IMR-90 (cell line): ENCODE data around the gene PIEZO1. TPM values are rescaled to one million over a fixed set of nuclear protein-coding genes. Genes with fewer than 3 reads are reported as not detected.
A peak's percentile ranks its signal among the peaks of the same experiment; 100 is the strongest.

Experiments used
- ATAC-seq: fragments of 200-7000 bp; cut with Tn5 transposase; 2 replicates; pipeline ENCODE4 v1.9.1; 2020; ENCODE audit warnings: low read depth, mild to moderate bottlenecking, moderate library complexity
- Bru-seq: library from RNA; stranded (reverse); fragments of 400-500 nt; gene quantifications from one replicate; lab custom pipeline; 2021; lab: Mats Ljungman, UMichigan
- BruChase-seq, 2 experiments: library from RNA; stranded (reverse); fragments of 400-500 nt; gene quantifications; one replicate each; lab custom pipeline; 2021; lab: Mats Ljungman, UMichigan
- BruUV-seq: library from RNA; stranded (reverse); fragments of 400-500 nt; replicated peaks from 2 replicates; lab custom pipeline; 2021; lab: Mats Ljungman, UMichigan
- CTCF ChIA-PET: fragments of 300-600 bp; formaldehyde crosslinking; extraction: SDS; loops from one replicate; lab custom pipeline; 2021; ENCODE audit warnings: antibody characterized with exemption; lab: Yijun Ruan, JAX
- POLR2A ChIA-PET: fragments of 300-600 bp; sonication (Branson Sonifier 250); formaldehyde crosslinking; loops from one replicate; lab custom pipeline; 2022; ENCODE audit warnings: antibody characterized with exemption; ENCODE audit not compliant: unreplicated experiment; lab: Charles Lee
- DNase-seq: peaks from one replicate; pipeline ENCODE4 v3.0.0; 2013
- H2AFZ ChIP-seq: replicated peaks from 2 replicates; pipeline ENCODE3; 2013; ENCODE audit warnings: low read length, mild to moderate bottlenecking; ENCODE audit not compliant: poor library complexity
- H2AK5ac ChIP-seq: 2 replicates; pipeline ENCODE4 v1.6.1; 2013; ENCODE audit warnings: low read depth, low read length, inconsistent platforms
- H2AK9ac ChIP-seq: replicated peaks from 2 replicates; pipeline ENCODE3; 2013; ENCODE audit warnings: mild to moderate bottlenecking, low read depth, low read length, moderate library complexity; ENCODE audit not compliant: poor library complexity
- H2BK120ac ChIP-seq: 2 replicates; pipeline ENCODE4 v1.6.1; 2013; ENCODE audit warnings: low read depth, low read length, inconsistent platforms
- H2BK15ac ChIP-seq: 3 replicates; pipeline ENCODE4 v1.6.1; 2013; ENCODE audit warnings: low read depth, low read length, inconsistent platforms
- H2BK20ac ChIP-seq: 2 replicates; pipeline ENCODE4 v1.6.1; 2013; ENCODE audit warnings: low read depth, mild to moderate bottlenecking, inconsistent platforms, low read length, moderate library complexity
- H2BK5ac ChIP-seq: 2 replicates; pipeline ENCODE4 v1.6.1; 2013; ENCODE audit warnings: mild to moderate bottlenecking, low read depth, low read length, inconsistent platforms; ENCODE audit not compliant: poor library complexity, severe bottlenecking
- H3K14ac ChIP-seq: replicated peaks from 2 replicates; pipeline ENCODE4 v1.6.1; 2013; ENCODE audit warnings: low read depth, low read length, inconsistent platforms
- H3K18ac ChIP-seq: 2 replicates; pipeline ENCODE4 v1.6.1; 2013; ENCODE audit warnings: low read depth, low read length, control low read depth
- H3K23ac ChIP-seq: 2 replicates; pipeline ENCODE4 v1.6.1; 2013; ENCODE audit warnings: low read depth, low read length, inconsistent platforms
- H3K27ac ChIP-seq: 2 replicates; pipeline ENCODE4 v1.5.1; 2013; ENCODE audit warnings: mild to moderate bottlenecking, control low read depth, low read length; ENCODE audit not compliant: insufficient read depth
- H3K27me3 ChIP-seq: 2 replicates; pipeline ENCODE4 v1.6.1; 2013; ENCODE audit warnings: low read length; ENCODE audit not compliant: control insufficient read depth, insufficient read depth
- H3K36me3 ChIP-seq: 2 replicates; pipeline ENCODE4 v1.6.1; 2013; ENCODE audit warnings: low read length, mixed read lengths; ENCODE audit not compliant: control insufficient read depth, insufficient read depth
- H3K4ac ChIP-seq: 2 replicates; pipeline ENCODE4 v1.6.1; 2013; ENCODE audit warnings: low read depth, low read length, inconsistent platforms
- H3K4me1 ChIP-seq: 2 replicates; pipeline ENCODE4 v1.6.1; 2013; ENCODE audit warnings: low read length, mixed read lengths; ENCODE audit not compliant: control insufficient read depth, insufficient read depth
- H3K4me2 ChIP-seq: 2 replicates; pipeline ENCODE4 v1.6.1; 2013; ENCODE audit warnings: low read depth, mild to moderate bottlenecking, control low read depth, low read length, moderate library complexity
- H3K4me3 ChIP-seq: 2 replicates; pipeline ENCODE4 v1.5.1; 2013; ENCODE audit warnings: low read depth, mild to moderate bottlenecking, control low read depth, low read length, moderate library complexity; ENCODE audit not compliant: insufficient read depth
- H3K56ac ChIP-seq: 2 replicates; pipeline ENCODE4 v1.6.1; 2013; ENCODE audit warnings: low read length, inconsistent platforms; ENCODE audit not compliant: insufficient read depth; ENCODE audit errors: extremely low read depth
- H3K79me1 ChIP-seq, 2 experiments: 2 replicates each; pipeline ENCODE4 v1.6.1; 2013; ENCODE audit warnings: low read length in 2 of 2, inconsistent platforms in 1 of 2, low read depth in 1 of 2
- H3K9ac ChIP-seq: 2 replicates; pipeline ENCODE4 v1.6.1; 2013; ENCODE audit warnings: low read depth, low read length, control low read depth
- H3K9me1 ChIP-seq: 2 replicates; pipeline ENCODE4 v1.6.1; 2013; ENCODE audit warnings: low read length, inconsistent platforms; ENCODE audit not compliant: insufficient read depth
- H3K9me3 ChIP-seq: 2 replicates; pipeline ENCODE4 v1.6.1; 2013; ENCODE audit warnings: low read length; ENCODE audit not compliant: control insufficient read depth, insufficient read depth
- H4K20me1 ChIP-seq: 2 replicates; pipeline ENCODE4 v1.6.1; 2013; ENCODE audit warnings: low read length, inconsistent platforms; ENCODE audit not compliant: insufficient read depth
- H4K5ac ChIP-seq: 2 replicates; pipeline ENCODE4 v1.6.1; 2013; ENCODE audit warnings: mild to moderate bottlenecking, low read depth, low read length, control low read depth
- H4K8ac ChIP-seq, 2 experiments: 2 replicates each; pipeline ENCODE4 v1.6.1; 2013; ENCODE audit warnings: low read depth in 2 of 2, low read length in 2 of 2, control low read depth in 1 of 2, inconsistent platforms in 1 of 2
- H4K91ac ChIP-seq: 2 replicates; pipeline ENCODE4 v1.6.1; 2013; ENCODE audit warnings: low read depth, low read length, inconsistent platforms; ENCODE audit not compliant: insufficient read depth
- BHLHE40 ChIP-seq: fragments of 150-350 bp; IDR thresholded peaks from 2 replicates; pipeline ENCODE4 v1.6.1; 2016; ENCODE audit warnings: mild to moderate bottlenecking, low read depth, low read length
- CHD1 ChIP-seq: IDR thresholded peaks from 2 replicates; pipeline ENCODE4 v1.6.1; 2012; ENCODE audit warnings: low read depth, low read length, improper control_type of control experiment
- FOS ChIP-seq: fragments of 150-350 bp; IDR thresholded peaks from 2 replicates; pipeline ENCODE4 v1.6.1; 2016; ENCODE audit warnings: low read depth, low read length
- MAFK ChIP-seq: IDR thresholded peaks from 2 replicates; pipeline ENCODE4 v1.6.1; 2012; ENCODE audit warnings: low read depth, low read length, improper control_type of control experiment
- MXI1 ChIP-seq: IDR thresholded peaks from 2 replicates; pipeline ENCODE4 v1.6.1; 2012; ENCODE audit warnings: low read depth, mild to moderate bottlenecking, low read length, moderate library complexity, borderline replicate concordance
- POLR2A ChIP-seq: IDR thresholded peaks from 2 replicates; pipeline ENCODE4 v1.6.1; 2012; ENCODE audit warnings: mild to moderate bottlenecking, low read depth, low read length
- RAD21 ChIP-seq: IDR thresholded peaks from 2 replicates; pipeline ENCODE4 v1.6.1; 2012; ENCODE audit warnings: low read length, improper control_type of control experiment
- RCOR1 ChIP-seq: IDR thresholded peaks from 2 replicates; pipeline ENCODE4 v1.6.1; 2012; ENCODE audit warnings: mild to moderate bottlenecking, low read length, improper control_type of control experiment; ENCODE audit not compliant: insufficient replicate concordance
- RFX5 ChIP-seq: IDR thresholded peaks from 2 replicates; pipeline ENCODE4 v1.8.0; 2012; ENCODE audit warnings: low read depth, mild to moderate bottlenecking, low read length, moderate library complexity
- USF2 ChIP-seq: fragments of 150-350 bp; IDR thresholded peaks from 2 replicates; pipeline ENCODE4 v1.6.1; 2017; ENCODE audit warnings: mild to moderate bottlenecking, antibody characterized with exemption, low read length, low read depth
- WGBS, 2 experiments: methylation state at CpG; one replicate each; pipeline versions ENCODE4 v1.1.5 to v1.1.7; 2013; ENCODE audit warnings: missing lambda C conversion rate in 2 of 2; ENCODE audit not compliant: insufficient read length in 1 of 2; ENCODE audit errors: extremely low coverage in 2 of 2; 5-methylcytosine and 5-hydroxymethylcytosine counted together
- dilution Hi-C: fragments of 300-500 bp; cut with HindIII; formaldehyde crosslinking; loops from one replicate; pipeline ENCODE4 v1.14.3; 2018; ENCODE audit warnings: low sequenced_read_pairs; ENCODE audit not compliant: unreplicated experiment
- in situ Hi-C: fragments of 300-500 bp; cut with MboI; formaldehyde crosslinking; loops from 3 replicates; pipeline ENCODE4 v1.14.3; 2019; ENCODE audit warnings: low sequenced_read_pairs, inconsistent platforms, mixed read lengths
- intact Hi-C: fragments of 100-400 bp; cut with micrococcal nuclease; formaldehyde crosslinking; loops from 2 replicates; pipeline ENCODE4 v1.10.0; 2022
- long read RNA-seq: library from polyadenylated mRNA; unstranded; transcript quantifications from one replicate; pipeline ENCODE4 v2.0.0, GENCODE V29; 2021; ENCODE audit not compliant: unreplicated experiment
- polyA plus RNA-seq, 3 experiments: library from polyadenylated mRNA; depleted of rRNA; stranded (reverse); fragments of >200 nt; gene quantifications; 2 replicates each; pipeline ENCODE4 v1.2.3, GENCODE V29; 2012; ENCODE audit warnings: low replicate concordance in 1 of 3
- total RNA-seq: library from RNA; depleted of rRNA; stranded (reverse); fragments of >200 nt; gene quantifications from 2 replicates; pipeline ENCODE4 v1.2.3, GENCODE V29; 2012; rRNA removed

The PIEZO1 gene, protein sequence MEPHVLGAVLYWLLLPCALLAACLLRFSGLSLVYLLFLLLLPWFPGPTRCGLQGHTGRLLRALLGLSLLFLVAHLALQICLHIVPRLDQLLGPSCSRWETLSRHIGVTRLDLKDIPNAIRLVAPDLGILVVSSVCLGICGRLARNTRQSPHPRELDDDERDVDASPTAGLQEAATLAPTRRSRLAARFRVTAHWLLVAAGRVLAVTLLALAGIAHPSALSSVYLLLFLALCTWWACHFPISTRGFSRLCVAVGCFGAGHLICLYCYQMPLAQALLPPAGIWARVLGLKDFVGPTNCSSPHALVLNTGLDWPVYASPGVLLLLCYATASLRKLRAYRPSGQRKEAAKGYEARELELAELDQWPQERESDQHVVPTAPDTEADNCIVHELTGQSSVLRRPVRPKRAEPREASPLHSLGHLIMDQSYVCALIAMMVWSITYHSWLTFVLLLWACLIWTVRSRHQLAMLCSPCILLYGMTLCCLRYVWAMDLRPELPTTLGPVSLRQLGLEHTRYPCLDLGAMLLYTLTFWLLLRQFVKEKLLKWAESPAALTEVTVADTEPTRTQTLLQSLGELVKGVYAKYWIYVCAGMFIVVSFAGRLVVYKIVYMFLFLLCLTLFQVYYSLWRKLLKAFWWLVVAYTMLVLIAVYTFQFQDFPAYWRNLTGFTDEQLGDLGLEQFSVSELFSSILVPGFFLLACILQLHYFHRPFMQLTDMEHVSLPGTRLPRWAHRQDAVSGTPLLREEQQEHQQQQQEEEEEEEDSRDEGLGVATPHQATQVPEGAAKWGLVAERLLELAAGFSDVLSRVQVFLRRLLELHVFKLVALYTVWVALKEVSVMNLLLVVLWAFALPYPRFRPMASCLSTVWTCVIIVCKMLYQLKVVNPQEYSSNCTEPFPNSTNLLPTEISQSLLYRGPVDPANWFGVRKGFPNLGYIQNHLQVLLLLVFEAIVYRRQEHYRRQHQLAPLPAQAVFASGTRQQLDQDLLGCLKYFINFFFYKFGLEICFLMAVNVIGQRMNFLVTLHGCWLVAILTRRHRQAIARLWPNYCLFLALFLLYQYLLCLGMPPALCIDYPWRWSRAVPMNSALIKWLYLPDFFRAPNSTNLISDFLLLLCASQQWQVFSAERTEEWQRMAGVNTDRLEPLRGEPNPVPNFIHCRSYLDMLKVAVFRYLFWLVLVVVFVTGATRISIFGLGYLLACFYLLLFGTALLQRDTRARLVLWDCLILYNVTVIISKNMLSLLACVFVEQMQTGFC (N-terminal part only)
- total RNA-seq, result 36.2 and 48.6 TPM in 2 replicates
- 372 and 392 TPM in 2 replicates for polyA plus RNA-seq (2012; rRNA removed)
- 218 and 326 TPM in 2 replicates for polyA plus RNA-seq (2012; cell fraction: cytosol; rRNA removed)
- 957 and 2,926 TPM in 2 replicates for polyA plus RNA-seq (2012; cell fraction: nucleus; rRNA removed; ENCODE audit: low replicate concordance)
- percentile 73 among the genes with signal in this experiment for Bru-seq, nascent RNA
- percentile 82 among the genes with signal in this experiment for BruChase-seq, experiment 1, labeled RNA remaining after a 6-hour chase
- percentile 84 among the genes with signal in this experiment for BruChase-seq, experiment 2, labeled RNA remaining after a 2-hour chase
- long read RNA-seq, transcript PIEZO1-214 (2 exons, 686 nt), result major isoform, 11 of 157 reads
- long read RNA-seq, transcript PIEZO1-208 (7 exons, 2,884 nt), result minor isoform, 6 of 157 reads
- long read RNA-seq, partial matches to known transcripts, result 113 of 157 reads
- long read RNA-seq, other reads (novel, unspliced or antisense), result 24 of 157 reads

DNA sequence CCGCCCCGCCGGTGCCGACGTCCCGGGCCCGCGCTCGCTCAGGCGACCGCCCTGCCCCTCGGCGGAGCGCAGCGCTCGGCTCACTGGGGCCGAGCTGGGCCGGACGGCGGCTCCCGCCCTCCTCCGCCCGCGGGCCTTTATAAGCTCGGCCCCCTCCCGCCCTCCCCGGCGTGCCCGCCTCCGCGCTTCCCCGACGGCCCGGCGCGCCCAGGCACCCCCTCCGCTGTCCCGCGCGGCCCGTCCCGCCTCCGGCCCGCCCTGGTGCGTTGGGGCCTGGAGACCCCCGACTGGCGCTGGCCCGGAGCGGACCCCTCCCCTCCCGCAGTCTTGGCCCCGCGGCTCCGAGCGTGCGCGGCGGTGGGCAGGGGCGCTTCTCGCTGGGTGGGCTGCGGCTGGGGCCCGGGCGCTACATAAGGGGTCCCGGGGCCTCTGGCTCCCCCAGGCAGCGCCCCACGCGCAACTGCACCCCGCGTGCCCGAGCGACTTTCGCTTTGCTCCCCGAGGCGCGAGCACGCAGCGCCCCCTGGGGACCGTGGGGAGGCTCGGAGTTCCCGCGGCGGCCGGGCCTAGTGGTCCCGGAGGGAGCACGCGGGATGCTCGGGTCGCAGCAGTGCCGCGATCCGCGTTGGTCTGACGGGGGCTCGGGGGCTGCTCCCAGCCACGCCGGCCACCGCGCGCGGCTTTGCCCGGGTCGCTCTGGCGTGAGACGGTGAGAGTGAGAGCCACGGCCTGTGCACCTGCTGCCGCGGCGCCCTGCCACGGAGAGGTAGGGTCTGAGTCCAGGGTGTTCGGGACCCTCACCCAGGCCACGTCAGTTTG is at the start of gene PIEZO1:
Gene PIEZO1, minus strand, starts transcription at position 115 of the 819 bp plus-strand sequence. CDS start 256 bp downstream, outside the sequence.
- Histone ChIP-seq H2BK20ac (no peak within 1 kb of the TSS), H3K27me3 (no peaks in the 10 kb centered on the region), H2BK120ac (peak within 1 kb of the TSS; percentile 70), H2BK5ac (peak within 1 kb of the TSS; percentile 88), H2AK5ac (peak within 1 kb of the TSS; percentile 94; the same call in 1 of the 2 replicates), H3K14ac (peak within 1 kb of the TSS; percentile 94), H4K91ac (peak within 1 kb of the TSS; percentile 66; the same call in 1 of the 2 replicates), H3K27ac (peak within 1 kb of the TSS; percentile 82), H3K9me3 (no peaks in the 10 kb centered on the region), H2AFZ (peak within 1 kb of the TSS; percentile 95), H3K9me1 (peaks cover 11% of the 10 kb centered on the region), H3K4me1 (peaks cover 34% of the 10 kb centered on the region), H3K18ac (peak within 1 kb of the TSS; percentile 25), H4K5ac (peak within 1 kb of the TSS; percentile 13), H3K4ac (peak within 1 kb of the TSS; percentile 92), H3K56ac (peak within 1 kb of the TSS; percentile 69), H3K23ac (peak within 1 kb of the TSS; percentile 96; the same call in 1 of the 2 replicates), H4K20me1 (peaks cover 43% of the 10 kb centered on the region), H2AK9ac (peak within 1 kb of the TSS; percentile 95), H4K8ac (peak within 1 kb of the TSS; percentile 58 to 78; a peak in 2 of 4 replicates), H2BK15ac (no peak within 1 kb of the TSS; the same call in 2 of the 3 replicates), H3K4me2 (peak within 1 kb of the TSS; percentile 68), H3K36me3 (no peaks in the 10 kb centered on the region), H3K79me1 (peaks cover 0 to 36% of the 10 kb centered on the region in 2 experiments; a peak in 2 of 4 replicates), H3K9ac (peak within 1 kb of the TSS; percentile 83), H3K4me3 (peak within 1 kb of the TSS; percentile 92)
- intact Hi-C loops (loop anchor here (1.0 kb wide), 2 partner anchors 42 to 48 kb away; no protein-coding TSS in a partner anchor), in situ Hi-C loops (no loop called here), dilution Hi-C loops (no loop called here)
- CTCF ChIA-PET, result interaction anchor here (0.8 kb wide), 1 partner anchor 48 kb away, joined by 4 read pairs; no protein-coding TSS in a partner anchor
- DNase-seq, result peak; percentile 52
- BruUV-seq, result no TSS peak
- peak; percentile 68 for ATAC-seq
- 0% methylated on average over 46 of the region's 110 CpGs; no CpG with 5 or more reads in 1 of the 2 experiments for WGBS, 2 experiments
- POLR2A ChIA-PET, result no interaction called here
- peak; percentile 86 for TF ChIP-seq MXI1
- TF ChIP-seq POLR2A, result peak; percentile 94
- peak; percentile 20 for TF ChIP-seq RCOR1
- no peak for TF ChIP-seq MAFK
- TF ChIP-seq BHLHE40, result no peak
- TF ChIP-seq CHD1, result no peak
- no peak for TF ChIP-seq USF2
- no peak for TF ChIP-seq FOS
- peak; percentile 87 for TF ChIP-seq RAD21
- TF ChIP-seq RFX5, result no peak
